Stimulated activated CD4-positive, alpha-beta T cell treated with anti-CD3 and anti-CD28 coated beads, Interleukin-1b, Interleukin-23, amount 100 ng/mL, for 48 hours (primary cell): ENCODE results near the gene GALNS.
A peak's percentile ranks its signal among the peaks of the same experiment; 100 is the strongest.

Source experiments
- DNase-seq: peaks from one replicate; pipeline ENCODE4 v3.0.0-alpha.2; 2020

GALNS gene

DNA sequence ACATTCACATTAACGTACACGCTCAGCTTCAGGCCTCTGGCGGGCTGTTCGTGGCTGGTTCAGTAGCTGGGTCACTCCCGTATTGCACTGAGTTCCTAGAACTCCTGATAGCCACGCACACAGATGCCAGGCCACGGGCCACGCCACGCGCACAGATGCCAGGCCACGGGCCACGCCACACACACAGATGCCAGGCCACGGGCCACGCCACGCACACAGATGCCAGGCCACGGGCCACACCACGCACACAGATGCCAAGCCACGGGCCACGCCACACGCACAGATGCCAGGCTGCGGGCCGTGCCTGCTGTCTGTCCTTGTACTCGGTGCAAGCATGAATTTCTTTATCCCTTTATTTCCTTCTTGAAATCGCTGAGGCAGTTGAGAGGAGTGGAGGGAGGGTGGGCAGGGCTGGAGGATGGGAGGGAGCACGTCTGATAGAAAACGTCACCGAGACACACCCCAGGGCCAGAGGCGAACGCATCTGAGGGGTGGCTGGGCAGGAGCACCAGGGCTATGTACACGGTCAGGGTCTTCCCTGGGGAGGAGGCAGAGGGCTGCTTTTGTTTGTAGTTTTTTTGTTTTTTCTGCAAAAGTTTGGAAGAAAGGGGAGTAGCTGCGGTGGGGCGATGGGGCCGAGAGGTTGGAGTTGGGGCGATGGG is 18.3 kb upstream of the GALNS start:
- DNase-seq, result no peak

DNA sequence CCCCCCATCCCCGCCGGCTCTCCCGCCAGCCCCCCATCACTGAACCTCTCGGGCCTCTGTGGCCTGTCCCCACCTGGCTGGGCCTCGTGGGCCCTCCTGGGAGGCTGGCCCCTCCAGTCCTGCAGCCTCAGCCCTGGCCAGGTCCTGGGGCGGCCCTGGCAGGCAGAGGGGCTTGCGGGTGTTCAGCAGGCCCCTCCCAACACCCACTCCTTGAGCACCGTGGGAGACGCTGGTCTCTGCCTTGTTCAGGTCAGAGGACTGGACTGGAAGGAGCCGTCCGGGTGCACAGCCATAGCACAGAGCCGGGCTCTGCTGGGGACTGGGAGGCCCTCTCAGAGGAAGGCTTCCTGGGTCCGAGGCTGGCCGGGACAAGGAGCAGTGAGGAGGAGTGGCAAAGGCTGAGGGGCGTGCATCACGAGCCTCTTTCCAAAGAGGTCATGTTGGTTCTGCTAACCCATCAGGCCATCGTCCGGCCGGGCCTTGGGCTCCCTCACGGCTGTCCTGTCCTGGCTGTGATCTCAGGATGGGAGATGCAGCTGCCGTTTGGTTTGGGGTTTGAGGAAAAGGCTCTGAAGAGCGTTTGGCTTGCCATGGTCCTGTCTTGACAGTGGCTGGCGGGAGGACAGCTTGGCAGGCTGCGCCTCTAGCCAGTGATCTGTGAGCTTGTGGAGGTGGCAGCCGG is 16.0 kb upstream of the GALNS start:
- DNase-seq, result no peak

- no peak for DNase-seq
These were observed 15.1 kb upstream of the GALNS start for GRCh38 chr16:88871730-88872416.

- DNase-seq, result no peak
These were observed 14.6 kb upstream of the GALNS start for GRCh38 chr16:88871349-88871702.

- DNase-seq, result no peak
These were observed 14.0 kb upstream of the GALNS start for GRCh38 chr16:88870608-88871348.

DNA sequence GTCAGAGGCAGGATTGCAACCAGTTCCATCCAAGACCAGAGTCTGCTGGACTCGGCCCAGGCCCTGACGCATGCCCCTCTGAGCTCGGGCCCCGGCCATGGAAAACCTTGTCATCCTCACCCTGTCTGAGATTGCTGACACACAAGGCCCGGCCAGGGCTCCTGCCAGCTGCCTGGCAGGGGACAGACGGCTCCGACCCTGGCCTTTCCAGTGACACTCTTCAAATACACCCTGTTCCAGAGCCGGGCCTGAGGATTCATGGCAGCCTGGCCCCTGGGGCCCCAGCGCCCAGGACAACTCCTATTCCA is 12.9 kb upstream of the GALNS start:
- no peak for DNase-seq

DNA sequence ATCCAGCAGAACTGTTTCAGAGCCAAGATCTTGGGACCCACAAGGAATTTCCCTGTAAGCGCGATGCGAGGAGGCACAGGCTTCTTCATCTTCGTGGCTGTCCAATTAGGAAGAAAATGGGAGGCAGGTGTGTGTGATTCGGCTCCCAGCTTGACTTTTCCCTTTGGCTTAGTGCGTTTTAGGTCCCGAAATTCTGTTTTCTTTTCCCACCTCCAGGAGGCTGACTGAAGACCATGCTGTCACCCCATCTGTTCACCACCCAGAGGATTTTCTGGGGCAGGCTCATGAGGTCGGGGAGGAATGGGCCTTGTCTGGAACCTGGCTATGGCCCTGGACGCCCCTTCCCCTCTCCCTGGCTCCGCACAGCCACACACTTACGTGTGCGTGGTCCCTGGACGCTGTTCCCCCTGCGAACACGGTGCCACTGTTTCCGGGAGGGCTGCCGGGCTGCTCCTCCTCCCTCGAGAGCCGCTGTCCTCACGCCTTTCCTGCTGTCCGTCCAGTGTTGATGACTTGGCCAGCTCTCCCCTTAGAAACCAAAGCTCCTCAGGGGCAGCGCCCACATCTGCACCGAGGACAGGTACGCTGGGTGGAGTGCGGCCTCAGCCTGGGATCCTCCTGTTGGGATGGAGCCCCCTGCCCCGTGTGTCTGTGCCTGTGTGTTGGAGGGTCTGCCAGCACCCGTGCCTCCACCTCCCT is 12.4 kb upstream of the GALNS start:
- DNase-seq, result no peak

DNA sequence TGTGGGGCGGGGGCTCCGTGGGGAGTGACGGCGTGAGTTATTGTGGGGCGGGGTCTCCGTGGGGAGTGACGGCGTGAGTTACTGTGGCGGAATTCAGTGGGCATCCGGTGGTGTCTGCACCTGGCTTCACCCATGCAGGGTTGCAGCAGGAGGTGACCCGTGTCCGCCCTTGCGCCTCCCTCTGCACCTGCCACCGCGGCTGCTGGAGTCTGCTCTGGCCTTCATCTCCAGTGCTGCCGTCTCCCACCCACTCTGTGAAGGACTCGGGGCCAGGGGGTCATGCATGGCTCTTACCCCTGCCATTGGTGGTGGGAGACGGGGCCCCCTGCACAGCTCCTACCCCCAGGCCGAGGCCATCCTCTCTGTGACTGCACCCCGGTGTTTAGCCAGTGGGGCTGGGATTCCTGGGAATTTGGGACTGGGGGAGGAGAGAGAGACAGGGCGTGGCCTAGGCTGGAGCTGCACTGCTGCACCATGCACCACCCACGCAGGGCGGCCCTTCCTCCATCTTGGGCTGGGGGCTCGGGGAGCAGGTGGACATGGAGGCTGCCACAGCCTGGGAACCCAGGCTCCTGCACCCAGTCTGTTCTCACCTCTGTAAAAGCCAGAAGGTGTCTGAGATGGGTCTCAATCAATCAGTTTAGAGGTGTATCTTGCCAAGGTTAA is 11.0 kb upstream of the GALNS start:
- DNase-seq, result no peak

DNA sequence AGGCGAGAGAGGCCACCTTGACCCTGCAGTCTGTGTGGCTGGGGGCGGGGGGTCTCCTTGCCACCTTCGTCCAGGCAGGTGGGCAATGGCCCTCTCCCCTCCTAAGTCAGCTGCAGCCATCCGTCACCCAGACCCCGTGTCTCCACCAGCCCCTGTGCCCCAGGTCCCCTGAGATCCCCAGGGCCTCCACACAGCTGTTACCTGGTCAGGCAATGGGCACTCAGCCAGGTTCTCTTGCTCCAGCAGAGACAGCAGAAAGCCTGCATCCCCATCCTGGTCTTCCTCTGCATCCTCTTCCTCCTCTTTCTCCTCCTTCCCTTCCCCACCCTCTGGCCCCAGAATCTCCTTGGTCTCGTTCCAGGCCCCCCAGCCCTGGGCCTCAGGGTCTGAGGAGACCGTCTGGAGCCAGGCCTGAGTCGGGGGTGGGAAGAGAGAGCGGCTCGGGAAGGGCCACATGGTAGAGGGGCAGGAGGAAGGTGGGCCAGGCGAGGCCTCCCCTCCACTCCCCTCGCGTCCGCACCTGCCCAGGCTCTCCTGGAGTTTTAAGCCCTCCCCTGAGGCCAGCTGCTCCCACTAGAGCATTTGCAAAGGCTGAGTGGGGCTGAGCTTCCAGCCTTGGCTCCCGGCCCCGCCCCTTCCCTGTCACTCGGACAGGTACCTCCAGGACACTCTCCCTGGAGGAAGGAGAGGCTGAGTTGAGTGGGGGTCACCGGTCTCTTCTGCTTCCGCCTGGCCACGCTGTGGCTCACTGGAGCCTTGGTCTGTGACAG is 9.6 kb upstream of the GALNS start, which contains the start of gene PABPN1L:
Gene PABPN1L (minus strand): TSS at position 510 of the 770 bp plus-strand sequence. CDS start 54 bp downstream, at position 456.
- no peak for DNase-seq

DNA sequence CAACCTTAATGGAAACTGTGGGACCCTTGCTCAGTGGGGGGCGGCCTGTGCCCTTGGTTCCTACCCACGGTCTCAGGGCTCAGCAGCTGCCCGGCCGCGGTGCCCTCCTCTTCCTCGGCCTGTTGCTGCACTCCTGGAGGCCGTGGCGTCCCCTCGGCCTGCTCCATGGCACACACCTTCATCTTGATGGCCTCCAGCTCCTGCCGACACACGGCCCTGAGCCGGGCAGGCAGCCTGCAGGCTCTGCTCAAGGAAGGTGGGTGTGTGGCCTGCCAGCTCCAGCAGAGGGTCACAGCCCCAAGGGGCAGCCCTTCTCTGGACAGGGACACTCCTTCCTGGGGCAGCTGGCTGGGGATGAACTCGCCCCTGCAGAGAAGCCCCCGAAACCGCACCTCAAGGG is 9.0 kb upstream of the GALNS start:
- DNase-seq, result no peak

- DNase-seq, result no peak
These were observed 8.6 kb upstream of the GALNS start for GRCh38 chr16:88865310-88865709.

DNA sequence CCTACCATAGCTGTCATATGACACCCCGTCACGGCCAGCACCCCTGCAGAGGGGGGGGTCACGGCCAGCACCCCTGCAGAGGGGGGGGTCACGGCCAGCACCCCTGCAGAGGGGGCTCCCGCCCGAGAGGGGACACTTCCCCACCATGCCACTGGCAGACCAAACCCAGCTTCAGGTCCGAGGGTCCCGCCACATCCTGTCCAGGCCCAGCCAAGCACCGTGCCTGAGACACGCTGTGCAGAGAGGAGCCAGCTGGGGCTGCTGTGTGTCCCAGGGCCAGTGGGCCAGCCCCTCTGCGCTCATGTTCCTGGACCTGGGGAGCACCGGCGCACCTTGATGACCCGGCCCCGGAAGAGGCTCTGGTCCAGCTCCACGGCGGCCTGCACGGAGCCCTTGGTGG is 7.8 kb upstream of the GALNS start:
- DNase-seq, result no peak

DNA sequence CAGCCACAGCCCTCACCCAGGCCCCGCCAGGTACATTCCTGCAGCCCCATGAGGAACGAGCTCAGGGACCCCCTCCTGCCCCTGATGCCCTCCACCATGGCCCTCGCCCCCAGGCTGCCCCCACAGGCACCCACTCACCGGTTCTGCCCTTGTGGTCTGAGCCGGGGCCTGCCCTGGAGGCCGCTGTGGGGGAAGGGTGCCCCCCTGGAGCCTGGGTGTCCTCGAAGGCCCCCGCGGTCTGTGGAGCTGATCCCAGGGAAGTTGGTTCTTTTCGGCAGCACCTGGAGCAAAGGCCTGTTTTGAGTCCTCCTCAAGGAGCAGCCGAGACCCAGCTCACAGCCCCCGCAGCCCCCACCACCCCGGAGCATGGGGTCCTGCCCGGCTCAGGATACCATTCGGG is 7.4 kb upstream of the GALNS start:
- no peak for DNase-seq

DNA sequence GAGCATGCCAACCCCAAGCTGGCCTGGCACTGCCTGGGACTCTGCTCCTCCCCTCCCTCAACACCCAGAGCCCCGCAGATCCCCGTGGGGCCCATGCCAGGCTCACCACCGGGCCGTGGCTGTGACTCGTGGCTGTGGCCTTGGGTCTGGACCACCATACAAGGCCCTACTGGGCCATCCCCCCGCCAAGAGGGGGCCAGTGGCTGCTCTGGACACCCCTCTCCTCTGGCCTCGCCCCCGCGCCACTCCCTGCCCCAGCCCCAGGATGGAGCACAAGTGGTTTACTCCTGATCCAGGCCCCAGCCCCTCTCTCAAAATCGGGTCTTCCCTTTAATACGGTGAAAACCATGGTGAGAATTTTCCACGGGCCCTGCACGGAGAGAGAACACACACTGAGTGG is 6.7 kb upstream of the GALNS start:
- no peak for DNase-seq

DNA sequence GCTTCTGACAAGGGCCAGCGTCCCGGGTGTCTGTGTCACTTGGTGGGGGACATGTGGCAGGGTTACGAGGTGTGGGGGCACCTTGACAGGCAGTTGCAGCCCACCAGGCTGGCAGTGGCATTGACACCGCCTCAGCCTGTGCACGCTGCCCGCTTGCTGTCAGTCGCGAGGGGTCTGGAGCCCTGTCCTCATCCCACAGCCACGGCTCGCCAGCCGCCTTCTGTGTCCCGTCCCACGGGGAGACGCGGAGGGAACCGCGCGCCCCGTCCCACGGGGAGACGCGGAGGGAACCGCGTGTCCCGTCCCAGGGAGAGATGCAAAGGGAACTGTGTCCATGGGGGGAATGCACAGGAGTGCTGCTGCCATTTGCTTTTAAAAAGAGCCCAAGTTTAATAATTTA is 6.2 kb upstream of the GALNS start:
- no peak for DNase-seq

DNA sequence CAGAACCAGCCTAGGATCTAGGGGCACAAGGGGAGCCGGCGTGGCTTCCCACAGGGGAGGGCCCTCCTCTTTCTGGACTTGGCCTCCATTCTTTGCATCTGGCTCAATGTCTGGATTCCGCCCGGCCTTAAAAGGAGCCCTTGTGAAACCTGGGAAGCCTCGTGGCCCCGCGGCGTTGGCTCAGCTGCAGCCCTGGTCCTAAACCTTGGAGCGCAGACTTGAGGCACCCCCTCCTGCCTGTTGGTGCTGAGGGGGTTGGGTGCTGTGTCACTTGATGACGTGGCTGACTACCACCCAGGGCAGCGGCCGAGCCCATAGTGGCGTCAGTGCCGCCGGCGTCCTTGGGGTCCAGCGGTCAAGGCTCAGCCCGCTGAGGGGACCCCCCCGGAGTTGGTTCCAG is 4.6 kb upstream of the GALNS start:
- no peak for DNase-seq

DNA sequence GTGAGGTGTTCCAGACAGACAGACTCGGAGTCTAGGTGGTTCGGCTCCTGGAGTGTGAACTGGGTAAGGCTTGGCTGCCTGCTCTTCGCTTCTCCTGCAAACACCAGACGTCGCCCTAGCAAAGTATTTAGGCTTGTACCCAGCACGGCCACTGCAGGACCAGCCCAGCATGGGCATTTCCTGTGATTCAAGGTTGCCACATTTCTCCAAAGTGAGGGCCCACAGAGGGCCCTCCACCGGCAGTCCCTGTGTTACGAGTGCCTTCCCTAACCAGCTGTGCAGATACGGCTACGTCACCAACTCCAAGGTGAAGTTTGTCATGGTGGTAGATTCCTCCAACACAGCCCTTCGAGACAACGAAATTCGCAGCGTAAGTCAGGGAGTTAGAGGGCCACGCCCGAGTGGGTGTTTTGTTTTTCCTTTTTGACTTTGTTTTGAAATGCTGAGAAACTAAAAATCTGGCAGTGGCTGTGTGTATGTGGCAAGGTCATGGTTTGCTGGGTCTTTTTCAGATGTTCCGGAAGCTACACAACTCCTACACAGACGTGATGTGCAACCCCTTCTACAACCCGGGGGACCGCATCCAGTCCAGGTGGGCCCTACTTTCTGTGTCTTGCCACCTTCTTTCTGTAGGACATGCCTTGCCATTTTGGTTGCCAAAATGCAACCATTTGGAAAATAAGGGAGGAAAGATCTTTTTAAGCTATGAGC is 2.8 kb upstream of the GALNS start:
- no peak for DNase-seq

- DNase-seq, result peak; percentile 74
These were observed 1.1 kb upstream of the GALNS start for GRCh38 chr16:88857728-88858339.

DNA sequence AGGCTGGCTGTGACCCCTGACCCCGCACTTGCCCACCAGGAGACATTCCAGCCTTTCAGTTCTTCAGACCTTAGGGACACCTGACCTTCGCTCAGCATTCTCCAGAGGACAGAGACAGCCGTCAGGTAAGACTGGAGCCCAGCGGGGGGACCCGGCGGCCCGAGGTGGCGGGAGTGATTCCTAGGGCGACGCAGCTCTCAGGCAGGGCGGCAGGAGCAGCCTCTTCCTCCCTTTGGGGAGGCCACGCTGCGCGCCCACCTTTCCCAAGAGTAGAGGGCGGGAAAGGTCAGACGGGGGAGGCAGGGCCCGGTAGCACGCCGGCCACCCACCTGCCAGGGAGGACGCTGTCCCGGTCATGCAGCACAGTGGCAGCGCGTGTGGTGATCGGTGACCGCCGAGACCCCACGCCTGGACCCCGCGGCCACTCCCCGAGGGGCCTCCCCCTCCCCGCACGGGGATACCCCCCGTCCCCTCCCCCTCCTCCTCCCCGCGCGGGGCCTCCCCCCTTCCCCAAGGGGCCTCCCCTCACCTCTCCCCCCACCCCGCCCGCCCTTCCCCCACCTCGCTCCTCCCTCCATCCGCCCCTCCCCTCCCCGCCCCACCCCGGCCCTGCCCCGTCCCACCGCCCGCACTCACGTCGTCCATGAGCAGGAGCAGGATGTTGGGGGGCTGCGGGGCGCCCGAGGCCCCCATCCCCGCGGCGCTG is 472 bp downstream of the GALNS start:
- peak; percentile 11 for DNase-seq

- DNase-seq, result no peak
These were observed 1.0 kb downstream of the GALNS start for GRCh38 chr16:88855736-88856121.
